K562 (cell line): ENCODE data around the gene AFAP1. TPM values are rescaled to one million over a fixed set of nuclear protein-coding genes. Genes with fewer than 3 reads are reported as not detected.

ENCODE experiments used
- ATAC-seq: fragments of 200-7000 bp; cut with Tn5 transposase; 3 replicates; pipeline ENCODE4 v1.9.1; 2020; ENCODE audit warnings: moderate library complexity
- BruUV-seq: library from RNA; stranded (reverse); fragments of 400-500 nt; replicated peaks from 2 replicates; lab custom pipeline; 2021; lab: Mats Ljungman, UMichigan
- CTCF ChIA-PET: fragments of 300-600 bp; formaldehyde crosslinking; extraction: SDS; loops from one replicate; lab custom pipeline; 2021; ENCODE audit warnings: low intra/inter-chr PET ratio; lab: Yijun Ruan, JAX
- POLR2A ChIA-PET: fragments of 300-600, 350-650 bp; sonication (Branson Sonifier 250); formaldehyde crosslinking; extraction: SDS; loops from one replicate; lab custom pipeline; 2021; ENCODE audit warnings: antibody characterized with exemption, inconsistent platforms; lab: Yijun Ruan, JAX
- DNase-seq, 4 experiments: peaks; one replicate each; pipeline versions ENCODE4 v3.0.0 to v3.0.0-alpha.2; 2011 to 2018; ENCODE audit warnings: low spot score in 3 of 4, mixed read lengths in 3 of 4; ENCODE audit errors: extremely low read depth in 1 of 4
- FAIRE-seq: peaks from 2 replicates; lab custom pipeline; 2011; peaks lifted over from hg19 to GRCh38; lab: Jason Lieb, UNC
- H2AFZ ChIP-seq: 2 replicates; pipeline ENCODE4 v1.6.0; 2011; ENCODE audit warnings: low read depth, low read length, control low read depth, inconsistent platforms
- H3K27ac ChIP-seq: fragments of 200-600 bp; 3 replicates; pipeline ENCODE4 v1.8.0; 2011; ENCODE audit warnings: low read depth, mild to moderate bottlenecking, control low read depth, inconsistent platforms, low read length, moderate library complexity, mixed read lengths; ENCODE audit errors: extremely low read depth
- H3K27me3 ChIP-seq, 2 experiments: fragments of 300-600 bp in 1 of 2; 2 replicates in 1 of 2; 3 replicates in 1 of 2; pipeline versions ENCODE4 v1.6.0 to v1.8.0; 2011; ENCODE audit warnings: inconsistent platforms in 2 of 2, low read length in 2 of 2, mild to moderate bottlenecking in 1 of 2, mixed read lengths in 1 of 2, moderate library complexity in 1 of 2; ENCODE audit not compliant: control insufficient read depth in 2 of 2, insufficient read depth in 2 of 2
- H3K36me3 ChIP-seq: fragments of 300-600 bp; 3 replicates; pipeline ENCODE4 v1.8.0; 2011; ENCODE audit warnings: mild to moderate bottlenecking, low read length, inconsistent platforms; ENCODE audit not compliant: control insufficient read depth, insufficient read depth
- H3K4me1 ChIP-seq, 2 experiments: fragments of 200-600 bp in 1 of 2; replicated peaks in 1 of 2; 2 replicates in 1 of 2; 3 replicates in 1 of 2; pipeline versions ENCODE4 v1.5.1 to v1.8.0; 2011; ENCODE audit warnings: inconsistent platforms in 2 of 2, low read length in 2 of 2, mild to moderate bottlenecking in 1 of 2, mixed read lengths in 1 of 2, moderate library complexity in 1 of 2; ENCODE audit not compliant: control insufficient read depth in 2 of 2, insufficient read depth in 2 of 2
- H3K4me2 ChIP-seq: 2 replicates; pipeline ENCODE4 v1.6.1; 2011; ENCODE audit warnings: low read length, control low read depth, inconsistent platforms, mixed read lengths; ENCODE audit not compliant: insufficient read depth
- H3K4me3 ChIP-seq: fragments of 200-600 bp; sonication (generic), shearing (Covaris generic); 2 replicates; pipeline ENCODE4 v1.5.1; 2016; ENCODE audit warnings: control low read depth, inconsistent platforms
- H3K79me2 ChIP-seq: fragments of 200-600 bp; 3 replicates; pipeline ENCODE4 v1.8.0; 2011; ENCODE audit warnings: low read length, inconsistent platforms; ENCODE audit not compliant: control insufficient read depth, insufficient read depth
- H3K9ac ChIP-seq, 2 experiments: 2 replicates each; pipeline versions ENCODE4 v1.6.0 to v1.6.1; 2011; ENCODE audit warnings: low read depth in 2 of 2, low read length in 2 of 2, control low read depth in 1 of 2, inconsistent platforms in 1 of 2, mild to moderate bottlenecking in 1 of 2, mixed read lengths in 1 of 2; ENCODE audit not compliant: insufficient read depth in 1 of 2
- H3K9me1 ChIP-seq: one replicate; pipeline ENCODE4 v1.6.0; 2011; ENCODE audit warnings: inconsistent platforms, mild to moderate bottlenecking, low read length, moderate library complexity; ENCODE audit not compliant: control insufficient read depth, insufficient read depth
- H3K9me3 ChIP-seq: replicated peaks from 2 replicates; pipeline ENCODE4 v1.5.1; 2011; ENCODE audit warnings: low read depth, low read length, inconsistent platforms; ENCODE audit not compliant: control insufficient read depth, insufficient read depth
- H4K20me1 ChIP-seq: replicated peaks from 2 replicates; pipeline ENCODE4 v1.6.1; 2011; ENCODE audit warnings: low read length, inconsistent platforms, mixed read lengths; ENCODE audit not compliant: control insufficient read depth, insufficient read depth
- CBX1 ChIP-seq: sonication (generic); IDR thresholded peaks from 2 replicates; pipeline ENCODE4 v1.6.1; 2016; ENCODE audit warnings: antibody characterized with exemption, low read depth, mild to moderate bottlenecking
- GTF2F1 ChIP-seq: IDR thresholded peaks from 2 replicates; pipeline ENCODE4 v1.6.1; 2011; ENCODE audit warnings: low read depth, low read length, improper control_type of control experiment
- HDAC6 ChIP-seq: IDR thresholded peaks from 2 replicates; pipeline ENCODE4 v1.6.1; 2012; ENCODE audit warnings: low read depth, mild to moderate bottlenecking, control low read depth, inconsistent platforms, low read length, moderate library complexity
- HMGN3 ChIP-seq: IDR thresholded peaks from 2 replicates; pipeline ENCODE4 v1.6.1; 2011; ENCODE audit warnings: borderline replicate concordance, low read depth, mild to moderate bottlenecking, mixed read lengths, low read length; ENCODE audit not compliant: insufficient read length; ENCODE audit errors: extremely low read depth
- HOXB6 ChIP-seq: fragments of 250-450 bp; sonication (Bioruptor Pico); IDR thresholded peaks from 2 replicates; pipeline ENCODE4 v1.5.1; 2022; ENCODE audit warnings: mild to moderate bottlenecking, borderline replicate concordance
- PHF8 ChIP-seq: fragments of 200-600 bp; sonication (generic); IDR thresholded peaks from 2 replicates; pipeline ENCODE4 v1.6.1; 2012; ENCODE audit warnings: mixed run types, mild to moderate bottlenecking, inconsistent platforms, low read length, moderate library complexity, borderline replicate concordance
- PPARD ChIP-seq: fragments of 250-450 bp; sonication (Bioruptor Pico); IDR thresholded peaks from 2 replicates; pipeline ENCODE4 v1.8.0; 2022; ENCODE audit warnings: inconsistent platforms, mild to moderate bottlenecking, moderate library complexity
- SMARCA5 ChIP-seq: fragments of 450-650 bp; IDR thresholded peaks from 2 replicates; pipeline ENCODE4 v1.6.1; 2016
- THRAP3 ChIP-seq: fragments of 450-650 bp; IDR thresholded peaks from 2 replicates; pipeline ENCODE4 v1.6.1; 2016; ENCODE audit warnings: mild to moderate bottlenecking, inconsistent platforms, borderline replicate concordance
- XRCC4 ChIP-seq: IDR thresholded peaks from one replicate; pipeline ENCODE4 v1.6.1; 2011; ENCODE audit not compliant: insufficient read depth, insufficient read length; ENCODE audit errors: extremely low read depth
- ZNF3 ChIP-seq: fragments of 250-450 bp; sonication (Bioruptor Pico); IDR thresholded peaks from 2 replicates; pipeline ENCODE4 v1.5.0; 2021; ENCODE audit warnings: mild to moderate bottlenecking, moderate library complexity
- ZNF395 ChIP-seq: fragments of 200-800 bp; sonication (Bioruptor generic); IDR thresholded peaks from 2 replicates; pipeline ENCODE4 v1.6.1; 2017; ENCODE audit warnings: missing genetic modification characterization, missing compliant biosample characterization
- ZNF511 ChIP-seq: sonication (generic); formaldehyde crosslinking; IDR thresholded peaks from 2 replicates; pipeline ENCODE4 v1.8.0; 2022; ENCODE audit warnings: mild to moderate bottlenecking, missing genetic modification reagents
- WGBS: fragments of 100-300 bp; shearing (Covaris generic); methylation state at CpG from one replicate; pipeline ENCODE4 v1.1.6; 2016; ENCODE audit warnings: low coverage, mixed read lengths; ENCODE audit not compliant: insufficient coverage; ENCODE audit errors: missing lambda C conversion rate; 5-methylcytosine and 5-hydroxymethylcytosine counted together
- in situ Hi-C: fragments of 300-500 bp; cut with MboI; formaldehyde crosslinking; loops from 4 replicates; pipeline ENCODE4 v1.15.0; 2018; ENCODE audit warnings: inconsistent platforms, mixed read lengths
- intact Hi-C: fragments of 100-400 bp; cut with micrococcal nuclease; formaldehyde crosslinking; loops from 2 replicates; pipeline ENCODE4 v1.14.2; 2022
- polyA plus RNA-seq, 8 experiments: library from polyadenylated mRNA; depleted of rRNA in 4 of 8; stranded (reverse) in 5 of 8; unstranded in 3 of 8; fragments of >200 nt; fragmentation: Nextera tagmentation in 2 of 8; fragmentation: Illumina TruSeq in 1 of 8; extraction: Ambion mirVana in 2 of 8; extraction: Trizol in 1 of 8; gene quantifications; 2 replicates each; pipeline versions ENCODE4 v1.2.1 to v1.2.3, GENCODE V29; 2011 to 2014; ENCODE audit warnings: inconsistent platforms in 1 of 8, missing spikeins in 1 of 8
- total RNA-seq, 7 experiments: library from RNA; depleted of rRNA in 6 of 7; stranded (reverse); fragments of >200 nt in 6 of 7; fragmentation: Illumina TruSeq in 2 of 7; extraction: Trizol in 2 of 7; gene quantifications; 2 replicates each; pipeline versions ENCODE4 v1.2.1 to v1.2.3, GENCODE V29; 2011 to 2021; ENCODE audit warnings: low replicate concordance in 1 of 7
- TF ChIP-seq, protein P1 (sequence below): sonication (generic); formaldehyde crosslinking; IDR thresholded peaks from 2 replicates; pipeline ENCODE4 v1.8.0; 2023; ENCODE audit warnings: missing genetic modification reagents, mild to moderate bottlenecking, borderline replicate concordance

The AFAP1 gene
- total and polyA plus RNA-seq, 9 of the 15 experiments (the other 6 are each of a cell fraction or from before 2014, with no cell fraction given) = 0.07 to 0.42 (median 0.12) TPM; not detected in 1

- DNase-seq (no peak), ATAC-seq (no peak), FAIRE-seq (no peak)
- intact Hi-C loops = no loop called here
- no peaks in the 10 kb centered on the region; a peak in 1 of 5 replicates for H3K4me1 ChIP-seq
- no peaks in the 10 kb centered on the region for H3K9me1 ChIP-seq
- H3K27ac ChIP-seq = no peak overlapping the region
- H3K9me3 ChIP-seq = no peaks in the 10 kb centered on the region; the same call in 1 of the 2 replicates
- POLR2A ChIA-PET = interaction anchor here (0.6 to 1.0 kb wide), 2 partner anchors 10 to 1177 kb away, joined by 4 to 5 read pairs; no protein-coding TSS in a partner anchor
- in situ Hi-C loops = no loop called here
- peaks cover 0 to 5% of the 10 kb centered on the region in 2 experiments; a peak in 1 of 5 replicates for H3K27me3 ChIP-seq
- H3K4me3 ChIP-seq = no peak overlapping the region
- no peaks in the 10 kb centered on the region; the same call in 1 of the 2 replicates for H4K20me1 ChIP-seq
- H3K36me3 ChIP-seq = peaks cover 13% of the 10 kb centered on the region
- 64% methylated on average over 17 of the region's 24 CpGs for WGBS
- no TSS peak for BruUV-seq
- CTCF ChIA-PET = no interaction called here
- no peaks in the 10 kb centered on the region for H3K79me2 ChIP-seq
- no peak overlapping the region for H3K4me2 ChIP-seq
- H2AFZ ChIP-seq = no peak overlapping the region
- H3K9ac ChIP-seq = no peak overlapping the region
- TF ChIP-seq, protein P1, sequence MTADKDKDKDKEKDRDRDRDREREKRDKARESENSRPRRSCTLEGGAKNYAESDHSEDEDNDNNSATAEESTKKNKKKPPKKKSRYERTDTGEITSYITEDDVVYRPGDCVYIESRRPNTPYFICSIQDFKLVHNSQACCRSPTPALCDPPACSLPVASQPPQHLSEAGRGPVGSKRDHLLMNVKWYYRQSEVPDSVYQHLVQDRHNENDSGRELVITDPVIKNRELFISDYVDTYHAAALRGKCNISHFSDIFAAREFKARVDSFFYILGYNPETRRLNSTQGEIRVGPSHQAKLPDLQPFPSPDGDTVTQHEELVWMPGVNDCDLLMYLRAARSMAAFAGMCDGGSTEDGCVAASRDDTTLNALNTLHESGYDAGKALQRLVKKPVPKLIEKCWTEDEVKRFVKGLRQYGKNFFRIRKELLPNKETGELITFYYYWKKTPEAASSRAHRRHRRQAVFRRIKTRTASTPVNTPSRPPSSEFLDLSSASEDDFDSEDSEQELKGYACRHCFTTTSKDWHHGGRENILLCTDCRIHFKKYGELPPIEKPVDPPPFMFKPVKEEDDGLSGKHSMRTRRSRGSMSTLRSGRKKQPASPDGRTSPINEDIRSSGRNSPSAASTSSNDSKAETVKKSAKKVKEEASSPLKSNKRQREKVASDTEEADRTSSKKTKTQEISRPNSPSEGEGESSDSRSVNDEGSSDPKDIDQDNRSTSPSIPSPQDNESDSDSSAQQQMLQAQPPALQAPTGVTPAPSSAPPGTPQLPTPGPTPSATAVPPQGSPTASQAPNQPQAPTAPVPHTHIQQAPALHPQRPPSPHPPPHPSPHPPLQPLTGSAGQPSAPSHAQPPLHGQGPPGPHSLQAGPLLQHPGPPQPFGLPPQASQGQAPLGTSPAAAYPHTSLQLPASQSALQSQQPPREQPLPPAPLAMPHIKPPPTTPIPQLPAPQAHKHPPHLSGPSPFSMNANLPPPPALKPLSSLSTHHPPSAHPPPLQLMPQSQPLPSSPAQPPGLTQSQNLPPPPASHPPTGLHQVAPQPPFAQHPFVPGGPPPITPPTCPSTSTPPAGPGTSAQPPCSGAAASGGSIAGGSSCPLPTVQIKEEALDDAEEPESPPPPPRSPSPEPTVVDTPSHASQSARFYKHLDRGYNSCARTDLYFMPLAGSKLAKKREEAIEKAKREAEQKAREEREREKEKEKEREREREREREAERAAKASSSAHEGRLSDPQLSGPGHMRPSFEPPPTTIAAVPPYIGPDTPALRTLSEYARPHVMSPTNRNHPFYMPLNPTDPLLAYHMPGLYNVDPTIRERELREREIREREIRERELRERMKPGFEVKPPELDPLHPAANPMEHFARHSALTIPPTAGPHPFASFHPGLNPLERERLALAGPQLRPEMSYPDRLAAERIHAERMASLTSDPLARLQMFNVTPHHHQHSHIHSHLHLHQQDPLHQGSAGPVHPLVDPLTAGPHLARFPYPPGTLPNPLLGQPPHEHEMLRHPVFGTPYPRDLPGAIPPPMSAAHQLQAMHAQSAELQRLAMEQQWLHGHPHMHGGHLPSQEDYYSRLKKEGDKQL (CRISPR knock-in tag) = no peak
- no peak for TF ChIP-seq PHF8
- no peak for TF ChIP-seq CBX1
- no peak for TF ChIP-seq HOXB6 (CRISPR knock-in tag)
- no peak for TF ChIP-seq HMGN3
- TF ChIP-seq ZNF511 (CRISPR knock-in tag) = no peak
- TF ChIP-seq ZNF3 = no peak
- no peak for TF ChIP-seq HDAC6
- no peak for TF ChIP-seq SMARCA5
- TF ChIP-seq XRCC4 = no peak
- TF ChIP-seq GTF2F1 = no peak
- TF ChIP-seq PPARD (CRISPR knock-in tag) = no peak
- TF ChIP-seq ZNF395 (CRISPR knock-in tag) = no peak
- no peak for TF ChIP-seq THRAP3
Observed at GRCh38 chr4:7773401-7774180, 166.1 kb downstream of the AFAP1 start.
